Fibroblast of peridontal ligament (primary cell): ENCODE measurements around the gene S100B.

Experiments
- DNase-seq: peaks from one replicate; pipeline ENCODE4 v3.0.0-alpha.2; 2010; ENCODE audit errors: extremely low read depth

The S100B gene

GRCh38 chr21:46627726-46628125 is 22.8 kb upstream of the S100B start:
- no peak for DNase-seq

- no peak for DNase-seq
Measured at GRCh38 chr21:46626975-46627501, 22.2 kb upstream of the S100B start.

GRCh38 chr21:46626536-46626935 is 21.7 kb upstream of the S100B start:
- DNase-seq, result no peak

DNA sequence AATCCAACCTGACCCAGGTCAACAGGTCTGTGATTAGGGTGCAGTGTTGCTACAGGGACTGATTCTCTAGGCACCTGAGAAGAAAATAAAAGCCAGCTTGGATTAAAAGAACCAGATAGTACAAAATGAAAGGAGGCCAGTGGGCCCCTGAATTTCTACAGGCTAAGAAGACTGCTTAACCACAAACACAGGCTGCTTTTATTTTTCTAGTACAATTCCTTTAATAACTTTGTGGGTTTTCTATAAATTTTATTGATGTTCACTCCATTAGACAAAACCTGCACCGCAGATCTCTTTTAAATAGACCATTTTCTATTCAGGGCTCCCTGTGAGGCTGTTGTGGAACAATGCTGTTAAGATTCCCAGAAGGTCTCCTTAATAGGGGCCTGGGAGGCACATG is 20.9 kb upstream of the S100B start:
- DNase-seq, result no peak

DNA sequence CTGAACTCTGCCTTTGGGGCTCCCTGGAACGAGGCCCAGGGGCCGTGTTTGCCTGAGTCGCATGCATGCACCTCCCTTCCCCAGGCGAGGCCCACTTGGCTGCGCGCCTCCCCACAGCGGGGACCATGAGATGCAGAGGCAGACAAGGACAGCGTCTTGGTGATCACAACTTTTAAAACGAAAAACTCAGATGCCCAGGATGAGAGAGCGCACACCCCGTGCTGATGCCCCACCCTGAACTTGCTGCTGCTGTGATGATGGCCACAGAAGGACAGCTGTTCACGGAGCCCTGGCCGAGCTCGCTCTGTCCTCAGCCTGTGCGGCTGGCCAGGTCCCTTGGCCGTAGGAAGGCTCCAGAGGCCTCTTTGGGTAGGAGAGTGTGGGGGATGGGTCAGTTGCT is 19.2 kb upstream of the S100B start:
- no peak for DNase-seq

DNA sequence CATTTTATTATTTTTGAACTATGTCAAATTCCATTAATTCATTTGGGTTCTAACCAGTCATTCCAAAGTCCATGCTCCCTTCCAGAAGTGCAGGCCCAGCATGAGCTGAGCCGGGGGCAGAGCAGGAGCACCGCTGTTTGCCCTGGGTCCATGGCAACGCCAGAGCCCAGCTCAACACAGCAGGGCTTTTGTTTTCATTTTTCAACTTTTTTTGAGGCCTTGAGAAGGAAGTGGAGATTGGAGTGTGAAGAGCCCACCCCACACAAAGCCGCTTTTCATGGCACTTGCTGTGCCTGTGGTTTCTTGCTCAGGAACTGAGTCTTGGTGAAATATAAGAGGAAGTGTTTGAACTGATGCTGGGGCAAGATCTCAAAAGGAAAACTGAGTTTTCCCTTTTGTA is 17.3 kb upstream of the S100B start:
- DNase-seq, result no peak

DNA sequence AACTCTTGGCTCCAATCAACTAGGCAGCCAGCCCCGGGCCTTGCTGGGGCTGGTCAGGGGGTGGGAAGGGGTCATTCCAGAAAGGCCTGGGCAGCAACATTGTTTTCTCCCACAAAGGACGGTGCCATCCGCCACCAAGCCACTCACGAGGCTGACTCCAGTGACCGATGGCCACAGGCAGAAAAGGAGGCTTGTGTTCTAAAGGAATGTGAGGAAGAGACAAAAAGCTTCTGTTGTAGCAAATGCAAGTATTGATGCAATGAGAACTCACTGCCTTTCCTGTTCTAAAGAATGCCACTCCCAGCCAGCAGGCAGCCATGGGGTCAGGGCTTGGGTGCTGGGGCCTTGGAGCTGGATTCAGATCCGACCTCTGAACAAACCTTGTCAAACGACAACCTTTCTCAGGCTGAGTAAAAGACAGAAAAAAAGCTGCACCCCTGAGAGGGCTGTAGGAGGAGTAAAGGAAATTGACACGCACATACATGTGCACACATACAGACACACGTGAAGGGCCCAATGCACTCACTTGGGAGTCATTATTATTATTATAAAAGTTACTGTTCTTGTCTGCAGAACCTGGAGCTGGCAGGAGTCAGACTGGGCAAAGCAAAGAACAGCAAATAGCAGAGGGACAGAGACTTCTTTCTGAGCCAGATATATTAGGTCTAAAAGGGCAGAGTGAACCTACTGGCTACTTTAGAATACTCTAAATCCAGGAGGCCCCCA is 16.7 kb upstream of the S100B start:
- no peak for DNase-seq

DNA sequence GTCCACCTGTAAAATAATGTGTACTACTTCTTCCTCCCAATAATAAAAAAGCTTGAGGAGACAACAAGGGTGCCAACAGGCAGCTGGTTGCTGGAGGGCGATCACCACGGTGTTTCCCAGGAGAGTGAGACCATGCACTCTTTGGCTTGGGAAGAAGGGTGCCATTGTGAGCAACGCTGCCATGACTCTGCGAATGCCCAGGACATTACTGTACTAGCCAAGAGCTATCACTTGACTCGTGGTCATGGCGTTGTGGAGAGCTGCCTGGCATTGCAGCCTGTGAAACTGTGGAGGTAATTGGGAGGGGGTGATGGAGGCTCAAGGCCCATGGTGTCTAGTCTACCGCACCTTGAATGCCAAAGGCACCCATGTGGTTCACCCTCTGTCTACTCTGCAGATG is 16.0 kb upstream of the S100B start:
- no peak for DNase-seq

DNA sequence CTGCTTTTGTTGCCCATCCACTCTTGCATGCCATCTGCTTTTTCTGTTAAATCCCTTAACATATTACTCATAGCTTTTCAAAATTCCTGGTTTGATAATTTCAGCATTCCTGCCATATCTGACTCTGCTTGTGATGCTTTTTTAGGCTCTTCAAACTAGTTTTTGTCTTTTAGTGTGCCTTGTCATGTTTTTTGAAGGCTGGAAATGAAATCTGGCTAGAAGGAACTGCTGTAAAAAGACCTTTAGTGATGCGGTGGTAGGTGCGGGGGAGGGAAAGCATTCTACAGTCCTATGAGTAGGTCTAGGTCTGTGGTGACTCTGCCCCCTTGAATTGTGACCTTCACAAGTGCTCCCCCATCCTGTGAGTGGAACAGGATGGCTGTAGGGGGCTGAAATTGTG is 15.0 kb upstream of the S100B start:
- DNase-seq, result peak; percentile 18

GRCh38 chr21:46618738-46619379 is 14.0 kb upstream of the S100B start:
- DNase-seq, result no peak

- DNase-seq, result peak; percentile 44
Measured at GRCh38 chr21:46617267-46618051, 12.6 kb upstream of the S100B start.

DNA sequence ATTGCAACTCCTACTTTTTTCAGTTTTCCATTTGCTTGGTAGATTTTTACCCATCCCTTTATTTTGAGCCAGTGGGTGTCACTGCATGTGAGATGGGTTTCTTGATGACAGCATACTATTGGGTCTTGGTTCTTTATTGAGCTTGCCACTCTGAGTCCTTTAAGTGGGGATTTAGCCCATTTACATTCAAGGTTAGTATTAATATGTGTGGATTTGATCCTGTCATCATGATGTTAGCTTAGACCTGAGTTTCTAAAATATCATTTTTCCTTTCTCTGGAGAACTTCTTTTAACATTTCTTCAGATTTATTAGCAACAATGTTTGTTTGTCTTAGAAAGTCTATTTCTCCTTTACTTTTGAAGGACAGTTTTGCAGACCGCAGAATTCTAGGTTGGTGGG is 11.8 kb upstream of the S100B start:
- no peak for DNase-seq

DNA sequence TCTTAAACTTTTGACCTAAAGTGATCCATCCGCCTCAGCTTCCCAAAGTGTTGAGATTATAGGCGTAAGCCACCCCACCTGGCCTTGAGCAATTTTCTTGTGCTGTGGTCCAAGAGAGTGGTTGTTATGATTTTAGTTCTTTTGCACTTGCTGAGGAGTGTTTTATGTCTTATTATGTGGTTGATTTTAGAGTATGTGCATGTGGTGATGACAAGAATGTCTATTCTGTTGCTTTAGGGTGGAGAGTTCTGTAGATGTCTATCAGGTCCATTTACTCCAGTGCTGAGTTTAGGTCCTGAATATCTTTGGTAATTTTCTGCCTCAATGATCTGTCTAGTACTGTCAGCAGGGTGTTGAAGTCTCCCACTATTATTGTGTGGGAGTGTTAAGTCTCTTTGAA is 11.2 kb upstream of the S100B start:
- DNase-seq, result no peak

DNA sequence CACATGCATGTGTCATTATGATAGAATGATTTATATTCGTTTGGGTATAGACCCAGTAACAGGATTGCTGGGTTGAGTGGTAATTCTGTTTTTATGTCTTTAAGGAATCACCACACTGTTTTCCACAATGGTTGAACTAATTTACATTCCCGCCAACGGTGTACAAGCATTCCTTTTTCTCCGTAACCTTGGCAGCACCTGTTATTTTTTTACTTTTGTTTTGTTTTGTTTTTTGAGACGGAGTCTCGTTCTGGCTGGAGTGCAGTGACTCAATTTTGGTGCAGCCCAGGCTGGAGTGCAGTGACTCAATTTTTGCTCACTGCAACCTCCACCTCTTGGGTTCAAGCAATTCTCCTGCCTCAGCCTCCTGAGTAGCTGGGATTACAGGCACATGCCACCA is 8.5 kb upstream of the S100B start:
- DNase-seq, result no peak

DNA sequence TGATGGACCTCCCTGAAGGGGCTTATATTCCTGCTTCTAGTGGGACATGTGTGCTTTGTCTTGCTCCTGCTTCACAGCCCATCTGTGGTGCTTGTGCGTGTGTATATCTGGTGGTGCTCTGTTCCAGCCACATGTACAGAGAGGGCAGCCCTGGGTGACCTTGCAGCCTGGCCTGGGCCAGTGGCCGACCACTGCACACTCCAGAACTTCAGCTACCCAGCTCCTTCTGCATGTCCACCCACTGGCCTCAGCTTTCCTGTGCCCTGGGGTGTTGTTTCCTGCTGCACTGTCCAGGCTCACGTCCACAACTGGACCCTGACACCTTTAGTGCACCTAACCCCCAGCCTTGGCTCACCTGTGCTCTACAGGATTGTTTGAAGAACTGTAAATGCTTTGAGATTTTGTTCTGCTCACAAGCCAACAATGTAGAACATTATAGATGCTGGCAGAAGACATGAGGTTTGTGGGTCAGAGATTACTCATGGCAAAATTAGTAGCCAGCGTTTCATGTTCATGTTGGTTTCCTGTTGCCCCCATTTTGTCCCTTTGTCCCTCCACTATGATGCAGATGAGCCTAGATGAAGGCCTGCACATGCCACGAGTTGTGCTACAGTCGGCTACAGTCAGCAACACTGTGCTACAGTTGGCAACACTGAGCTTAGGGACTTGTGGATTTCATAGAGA is 5.3 kb upstream of the S100B start:
- no peak for DNase-seq

- no peak for DNase-seq
Measured at GRCh38 chr21:46608672-46609111, 3.8 kb upstream of the S100B start.

DNA sequence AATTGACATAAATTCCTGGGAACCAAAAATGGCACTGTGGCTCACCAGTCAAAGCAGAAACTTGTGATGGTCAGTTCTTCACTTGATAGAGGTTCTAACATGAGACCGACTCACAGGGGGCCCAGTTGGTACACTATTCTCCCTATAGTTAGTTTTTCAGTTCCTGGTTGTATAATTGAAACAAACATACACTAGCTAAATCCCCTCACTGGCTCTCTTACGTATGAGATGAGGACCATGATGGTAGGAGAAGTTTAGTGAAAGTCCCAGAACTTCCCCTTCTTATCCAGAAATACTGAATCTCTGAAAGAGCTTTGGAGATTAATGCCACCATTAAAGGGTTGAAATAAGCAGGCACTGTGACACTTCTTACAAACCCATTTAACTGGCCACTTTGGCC is 2.8 kb upstream of the S100B start:
- no peak for DNase-seq

GRCh38 chr21:46606427-46606813 is 1.5 kb upstream of the S100B start:
- DNase-seq, result no peak

GRCh38 chr21:46605767-46606426 is 1.0 kb upstream of the S100B start:
- DNase-seq, result no peak

DNA sequence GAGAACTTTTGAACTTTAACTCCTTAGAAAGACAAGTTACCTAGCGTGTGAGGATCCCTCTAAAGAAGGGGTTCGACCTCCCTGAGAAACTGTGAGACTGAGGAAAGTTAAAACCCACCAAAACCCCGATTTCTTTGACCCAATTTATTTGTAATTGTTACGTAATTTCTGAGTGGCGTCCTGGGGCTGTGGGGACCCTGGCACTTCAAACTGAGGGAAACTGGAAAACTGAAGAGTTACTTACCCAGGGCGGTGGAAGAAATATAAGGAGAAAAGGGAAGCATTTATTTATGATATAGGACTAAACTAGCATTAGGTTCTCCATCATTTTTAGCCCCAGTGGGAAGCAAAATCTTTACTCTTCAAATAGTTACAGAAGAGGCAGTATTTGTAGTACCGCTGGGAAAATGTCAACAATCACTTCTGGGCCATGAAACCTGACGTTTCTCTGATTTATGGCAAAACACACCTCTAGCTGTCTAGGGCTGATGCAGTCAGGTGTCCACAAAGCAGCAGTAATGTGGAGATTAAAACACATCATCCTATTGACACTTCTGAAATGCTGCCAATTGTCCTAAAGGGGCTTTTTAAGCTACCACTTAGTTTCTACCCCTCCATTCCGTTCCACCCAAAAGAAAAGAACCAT is 430 bp downstream of the S100B start:
- no peak for DNase-seq

GRCh38 chr21:46603228-46603627 is 1.7 kb downstream of the S100B start:
- DNase-seq, result peak; percentile 2
